GM12865 (cell line): ENCODE measurements around the gene EGFL8.
A peak's percentile ranks its signal among the peaks of the same experiment; 100 is the strongest.

Experiments used
- DNase-seq: peaks from one replicate; pipeline ENCODE4 v3.0.0; 2010; ENCODE audit warnings: low read depth
- H3K4me3 ChIP-seq: 2 replicates; pipeline ENCODE4 v1.5.1; 2011; ENCODE audit warnings: mild to moderate bottlenecking, low read depth, low read length, control low read depth
- TF ChIP-seq, protein P1 (sequence below): IDR thresholded peaks from 2 replicates; pipeline ENCODE4 v1.5.1; 2011; ENCODE audit warnings: low read length, control low read depth, low read depth, inconsistent platforms; ENCODE audit not compliant: insufficient read depth; ENCODE audit errors: missing control alignments

Gene EGFL8

DNA sequence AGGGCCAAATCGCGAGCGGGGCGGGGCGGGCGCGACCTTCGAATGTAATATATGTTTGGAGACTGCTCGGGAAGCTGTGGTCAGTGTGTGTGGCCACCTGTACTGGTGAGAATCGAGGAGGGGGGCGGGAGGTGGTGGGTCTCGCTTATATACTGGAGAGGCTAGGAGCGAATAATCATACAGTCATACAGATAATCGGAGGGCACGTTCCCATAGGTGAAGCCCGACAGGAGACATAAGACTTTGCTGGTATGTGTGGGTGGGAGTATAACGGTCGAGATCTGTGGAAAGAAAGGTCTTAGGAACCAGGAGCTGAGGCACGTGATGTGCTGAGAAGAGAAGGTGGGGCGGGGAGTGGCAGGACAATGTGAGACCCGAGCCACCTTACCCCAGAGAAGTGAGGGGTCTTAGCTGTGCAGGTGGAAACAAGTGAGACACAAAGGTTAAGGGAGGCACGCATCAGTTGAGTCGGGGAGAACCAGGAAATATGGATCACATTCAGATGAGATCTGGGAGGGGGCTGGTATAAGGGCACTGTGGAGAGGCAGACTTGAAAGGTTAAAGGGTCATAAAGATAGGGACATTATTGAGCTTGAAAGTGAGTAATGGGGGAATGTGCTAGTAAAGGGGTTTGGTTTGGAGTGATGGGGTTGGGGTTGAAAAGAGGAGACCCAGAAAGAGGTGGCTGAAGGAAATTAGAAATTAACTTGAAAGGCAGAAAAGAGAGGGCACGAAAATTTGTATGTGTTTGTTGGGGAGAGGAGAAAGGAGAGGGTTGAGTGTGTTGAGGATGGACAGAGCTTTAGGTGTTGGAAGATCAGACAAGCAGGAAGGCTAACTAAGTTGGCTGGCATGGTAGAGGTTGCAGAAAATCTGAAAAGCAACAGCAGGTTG lies 14.4 kb downstream of the EGFL8 start:
- TF ChIP-seq, protein P1, sequence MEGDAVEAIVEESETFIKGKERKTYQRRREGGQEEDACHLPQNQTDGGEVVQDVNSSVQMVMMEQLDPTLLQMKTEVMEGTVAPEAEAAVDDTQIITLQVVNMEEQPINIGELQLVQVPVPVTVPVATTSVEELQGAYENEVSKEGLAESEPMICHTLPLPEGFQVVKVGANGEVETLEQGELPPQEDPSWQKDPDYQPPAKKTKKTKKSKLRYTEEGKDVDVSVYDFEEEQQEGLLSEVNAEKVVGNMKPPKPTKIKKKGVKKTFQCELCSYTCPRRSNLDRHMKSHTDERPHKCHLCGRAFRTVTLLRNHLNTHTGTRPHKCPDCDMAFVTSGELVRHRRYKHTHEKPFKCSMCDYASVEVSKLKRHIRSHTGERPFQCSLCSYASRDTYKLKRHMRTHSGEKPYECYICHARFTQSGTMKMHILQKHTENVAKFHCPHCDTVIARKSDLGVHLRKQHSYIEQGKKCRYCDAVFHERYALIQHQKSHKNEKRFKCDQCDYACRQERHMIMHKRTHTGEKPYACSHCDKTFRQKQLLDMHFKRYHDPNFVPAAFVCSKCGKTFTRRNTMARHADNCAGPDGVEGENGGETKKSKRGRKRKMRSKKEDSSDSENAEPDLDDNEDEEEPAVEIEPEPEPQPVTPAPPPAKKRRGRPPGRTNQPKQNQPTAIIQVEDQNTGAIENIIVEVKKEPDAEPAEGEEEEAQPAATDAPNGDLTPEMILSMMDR = no peak
- peak overlapping the region; percentile 92 for H3K4me3 ChIP-seq
- no peak for DNase-seq

DNA sequence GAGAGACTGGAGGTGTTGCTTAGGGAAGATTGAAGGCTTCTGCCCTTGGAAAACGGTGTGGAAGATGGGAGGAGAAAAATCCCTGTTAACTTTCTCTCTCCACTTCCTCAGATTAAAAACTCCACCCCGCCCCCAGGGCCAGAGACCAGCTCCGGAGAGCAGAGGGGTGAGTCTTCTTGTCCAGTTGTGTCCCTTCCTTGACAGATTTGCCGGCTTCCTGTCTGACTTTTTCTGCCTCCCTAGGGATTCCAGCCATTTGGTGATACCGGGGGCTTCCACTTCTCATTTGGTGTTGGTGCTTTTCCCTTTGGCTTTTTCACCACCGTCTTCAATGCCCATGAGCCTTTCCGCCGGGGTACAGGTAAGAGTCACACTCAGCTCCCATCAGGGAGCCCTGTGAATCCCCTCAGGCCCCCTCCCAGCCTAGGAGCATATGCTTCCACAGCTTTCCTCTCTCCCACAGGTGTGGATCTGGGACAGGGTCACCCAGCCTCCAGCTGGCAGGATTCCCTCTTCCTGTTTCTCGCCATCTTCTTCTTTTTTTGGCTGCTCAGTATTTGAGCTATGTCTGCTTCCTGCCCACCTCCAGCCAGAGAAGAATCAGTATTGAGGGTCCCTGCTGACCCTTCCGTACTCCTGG lies 15.5 kb downstream of the EGFL8 start:
- DNase-seq = no peak
- TF ChIP-seq, protein P1 = no peak
- H3K4me3 ChIP-seq = peak overlapping the region; percentile 92; the same call in 1 of the 2 replicates

DNA sequence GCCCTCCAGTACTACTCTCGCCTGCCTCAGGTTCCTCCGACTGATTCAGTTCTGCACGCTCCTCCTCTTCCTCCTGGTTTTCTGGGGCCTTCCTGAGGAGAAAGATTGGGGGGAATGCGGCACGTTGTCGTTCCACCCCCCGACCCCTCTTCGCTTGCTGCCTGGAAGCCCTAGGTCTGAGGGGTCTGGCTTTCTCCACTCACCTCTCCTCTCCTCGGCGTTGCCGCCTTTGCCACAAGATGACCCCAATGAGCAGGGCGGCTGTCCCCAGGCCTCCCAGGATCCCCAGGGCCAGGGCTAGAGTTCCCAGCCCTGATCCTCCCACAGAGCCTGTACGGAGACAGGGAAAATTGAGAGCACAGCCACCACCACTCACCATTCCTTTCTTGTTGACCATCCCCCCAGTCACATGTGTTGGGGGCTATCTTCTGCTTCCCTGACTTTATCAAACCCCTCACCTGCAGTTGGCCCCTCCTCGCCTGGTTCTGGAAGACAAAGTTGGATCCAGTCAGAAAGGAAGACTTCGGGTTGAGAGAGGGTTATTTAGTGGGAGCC lies 16.8 kb downstream of the EGFL8 start:
- no peak overlapping the region for H3K4me3 ChIP-seq
- TF ChIP-seq, protein P1 = no peak
- no peak for DNase-seq

DNA sequence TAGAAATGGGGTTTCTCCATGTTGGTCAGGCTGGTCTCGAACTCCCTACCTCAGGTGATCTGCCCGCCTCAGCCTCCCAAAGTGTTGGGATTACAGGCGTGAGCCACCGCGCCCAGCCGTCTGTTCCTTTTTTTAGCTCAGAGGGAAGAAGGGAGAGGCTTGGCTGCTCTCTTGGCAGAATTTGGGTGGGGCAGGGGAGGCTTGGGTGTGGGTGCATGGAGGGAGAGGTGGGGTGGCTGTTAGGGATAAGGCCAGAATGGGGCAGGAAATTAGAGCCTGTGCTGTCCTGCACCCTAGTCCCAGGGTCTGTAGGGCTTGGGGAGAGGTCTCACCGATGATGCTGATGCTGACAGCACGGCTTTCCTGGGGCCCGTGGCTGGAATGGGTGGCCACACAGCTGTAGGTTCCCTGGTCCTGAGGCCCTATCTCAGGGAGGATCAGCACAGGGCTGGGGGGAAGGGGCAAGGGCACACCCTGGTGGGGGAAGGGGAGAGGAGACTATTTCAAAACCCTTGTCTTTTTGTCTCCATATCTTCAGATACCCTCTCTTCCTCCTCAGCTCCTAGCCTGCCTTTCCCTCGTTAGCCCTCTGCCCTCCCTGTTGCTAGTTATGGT lies 17.6 kb downstream of the EGFL8 start:
- DNase-seq = no peak
- TF ChIP-seq, protein P1 = no peak
- H3K4me3 ChIP-seq = no peak overlapping the region

DNA sequence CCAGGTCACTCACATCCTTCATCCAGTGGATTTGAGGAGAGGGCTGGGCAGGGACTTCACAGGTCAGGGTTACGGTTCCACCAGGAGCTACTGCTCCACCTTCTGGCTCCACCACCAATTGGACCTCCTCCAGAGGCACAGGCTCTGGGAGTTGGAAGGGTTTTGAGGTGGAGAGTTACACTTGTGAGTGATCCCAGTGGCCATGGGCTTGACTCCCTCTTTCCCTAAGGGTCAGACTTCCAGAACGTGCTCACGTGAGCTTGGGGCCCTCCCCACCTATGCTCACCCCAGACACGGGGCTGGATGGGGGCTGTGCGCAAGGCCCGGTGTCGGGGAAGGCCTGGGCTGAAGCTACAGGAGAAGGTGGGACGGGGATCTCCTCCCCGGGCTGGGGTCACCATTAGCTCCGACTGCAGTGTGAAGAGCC lies 18.2 kb downstream of the EGFL8 start:
- TF ChIP-seq, protein P1 = no peak
- no peak overlapping the region for H3K4me3 ChIP-seq
- DNase-seq = no peak

DNA sequence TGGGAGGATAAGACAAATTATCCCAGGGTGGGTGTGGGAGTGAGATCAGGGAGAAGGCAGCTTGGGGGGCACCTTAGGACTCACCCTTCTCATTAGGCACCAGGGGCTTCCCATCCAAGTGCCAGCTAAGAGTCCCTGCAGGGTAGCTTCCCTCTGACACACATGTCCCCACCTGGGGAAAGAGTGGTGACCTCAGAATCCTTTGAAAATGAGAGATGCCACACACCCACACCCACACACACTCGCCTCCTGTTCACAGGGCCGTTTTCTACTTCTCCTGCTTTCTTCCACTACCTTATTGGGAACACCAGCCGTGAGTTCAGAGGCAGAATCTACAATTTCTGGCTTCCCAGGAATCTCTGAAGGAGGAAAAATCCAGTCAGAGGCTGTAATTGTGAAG lies 18.6 kb downstream of the EGFL8 start:
- H3K4me3 ChIP-seq = no peak overlapping the region
- DNase-seq = no peak
- TF ChIP-seq, protein P1 = no peak
